Activated CD8-positive, alpha-beta T cell treated with anti-CD3 and anti-CD28 coated beads for 36 hours (primary cell): ENCODE results near the gene LTC4S. TPM values are rescaled to one million over a fixed set of nuclear protein-coding genes. Genes with fewer than 3 reads are reported as not detected.
A peak's percentile ranks its signal among the peaks of the same experiment; 100 is the strongest.

Experiments
- ATAC-seq: fragments of 200-7000 bp; cut with Tn5 transposase; one replicate; pipeline ENCODE4 v1.10.0; 2021; ENCODE audit warnings: mild to moderate bottlenecking, moderate library complexity
- CTCF ChIA-PET: fragments of 350-600 bp; sonication (Branson Sonifier 250); formaldehyde crosslinking; loops from one replicate; lab custom pipeline; 2021; ENCODE audit warnings: antibody characterized with exemption; lab: Charles Lee
- POLR2A ChIA-PET: fragments of 350-600 bp; sonication (Branson Sonifier 250); formaldehyde crosslinking; loops from one replicate; lab custom pipeline; 2021; ENCODE audit warnings: antibody characterized with exemption; lab: Charles Lee
- DNase-seq: peaks from one replicate; pipeline ENCODE4 v3.0.0-alpha.2; 2020
- H3K27ac Mint-ChIP-seq: one replicate; pipeline ENCODE4 v1.8.0; 2021; ENCODE audit warnings: mild to moderate bottlenecking, mixed read lengths
- H3K27me3 Mint-ChIP-seq: one replicate; pipeline ENCODE4 v1.8.0; 2021; ENCODE audit warnings: mixed read lengths
- H3K36me3 Mint-ChIP-seq: one replicate; pipeline ENCODE4 v1.8.0; 2021; ENCODE audit warnings: low read depth, mixed read lengths
- H3K4me1 Mint-ChIP-seq: one replicate; pipeline ENCODE4 v1.8.0; 2021; ENCODE audit warnings: low read depth, mixed read lengths
- H3K4me3 Mint-ChIP-seq: one replicate; pipeline ENCODE4 v1.8.0; 2021; ENCODE audit warnings: mild to moderate bottlenecking, moderate library complexity, mixed read lengths
- H3K9me3 Mint-ChIP-seq: one replicate; pipeline ENCODE4 v1.8.0; 2021; ENCODE audit warnings: mixed read lengths
- intact Hi-C: fragments of 100-400 bp; cut with micrococcal nuclease; formaldehyde crosslinking; loops from one replicate; pipeline ENCODE4 v1.10.0; 2022
- total RNA-seq, 2 experiments: library from RNA; stranded (reverse); gene quantifications; one replicate each; pipeline ENCODE4 v1.2.3, GENCODE V29; 2021
- TF ChIP-seq, protein P1 (sequence below): fragments of 200-600 bp; IDR thresholded peaks from one replicate; pipeline ENCODE4 v1.8.0; 2022; ENCODE audit warnings: antibody characterized with exemption, mild to moderate bottlenecking

Gene LTC4S
- total RNA-seq, 2 experiments from 2014 or later, result 1.3 TPM; not detected in 1

DNA sequence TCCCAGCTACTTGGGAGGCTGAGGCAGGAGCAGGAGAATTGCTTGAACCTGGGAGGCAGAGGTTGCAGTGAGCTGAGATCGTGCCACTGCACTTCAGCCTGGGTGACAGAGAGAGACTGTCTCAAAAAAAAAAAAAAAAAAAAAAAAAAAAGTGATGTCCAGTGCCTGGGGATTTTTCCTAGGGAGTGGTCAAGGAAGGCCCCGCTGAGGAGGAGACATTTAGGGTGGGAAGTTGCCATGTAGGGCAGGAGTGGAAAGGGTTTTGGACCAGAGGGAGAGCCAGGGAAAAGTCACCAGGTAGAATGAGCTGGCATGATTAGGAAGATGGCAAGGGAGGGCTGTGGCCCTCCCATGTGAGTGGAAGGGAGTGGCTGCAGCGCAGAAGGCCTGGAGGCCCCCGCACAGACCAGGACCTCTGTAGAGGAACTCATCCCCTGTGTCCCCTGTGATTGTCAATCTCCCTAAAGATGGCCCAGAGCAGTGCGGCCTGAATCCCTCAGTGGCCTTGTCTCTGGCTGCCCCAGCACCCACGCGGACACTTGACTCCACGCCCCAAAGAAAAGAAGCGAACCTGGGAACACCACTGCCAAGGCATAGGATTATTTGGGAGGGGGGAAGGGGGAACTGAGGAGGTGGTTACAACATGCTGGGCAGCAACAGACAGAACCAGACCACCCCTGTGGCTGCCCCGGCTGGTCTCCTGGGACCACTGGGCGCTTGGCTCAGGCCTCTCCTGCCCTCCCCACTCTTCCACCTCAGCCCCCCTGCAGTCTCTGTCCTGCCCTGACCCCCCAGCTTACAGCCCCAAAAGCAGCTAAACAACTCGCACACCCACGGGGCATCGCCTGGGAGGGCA is 24.3 kb downstream of the LTC4S start:
- CTCF ChIA-PET, result interaction anchor here (2.6 kb wide), 1 partner anchor 16 kb away, joined by 9 read pairs; no protein-coding TSS in a partner anchor
- POLR2A ChIA-PET, result interaction anchor here (0.6 to 3.0 kb wide), 3 partner anchors 10 to 277 kb away, joined by 3 to 16 read pairs (median 4); no protein-coding TSS in a partner anchor
- no peak for ATAC-seq
- DNase-seq, result no peak
- TF ChIP-seq, protein P1, sequence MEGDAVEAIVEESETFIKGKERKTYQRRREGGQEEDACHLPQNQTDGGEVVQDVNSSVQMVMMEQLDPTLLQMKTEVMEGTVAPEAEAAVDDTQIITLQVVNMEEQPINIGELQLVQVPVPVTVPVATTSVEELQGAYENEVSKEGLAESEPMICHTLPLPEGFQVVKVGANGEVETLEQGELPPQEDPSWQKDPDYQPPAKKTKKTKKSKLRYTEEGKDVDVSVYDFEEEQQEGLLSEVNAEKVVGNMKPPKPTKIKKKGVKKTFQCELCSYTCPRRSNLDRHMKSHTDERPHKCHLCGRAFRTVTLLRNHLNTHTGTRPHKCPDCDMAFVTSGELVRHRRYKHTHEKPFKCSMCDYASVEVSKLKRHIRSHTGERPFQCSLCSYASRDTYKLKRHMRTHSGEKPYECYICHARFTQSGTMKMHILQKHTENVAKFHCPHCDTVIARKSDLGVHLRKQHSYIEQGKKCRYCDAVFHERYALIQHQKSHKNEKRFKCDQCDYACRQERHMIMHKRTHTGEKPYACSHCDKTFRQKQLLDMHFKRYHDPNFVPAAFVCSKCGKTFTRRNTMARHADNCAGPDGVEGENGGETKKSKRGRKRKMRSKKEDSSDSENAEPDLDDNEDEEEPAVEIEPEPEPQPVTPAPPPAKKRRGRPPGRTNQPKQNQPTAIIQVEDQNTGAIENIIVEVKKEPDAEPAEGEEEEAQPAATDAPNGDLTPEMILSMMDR, result no peak
- intact Hi-C loops, result no loop called here
- H3K9me3 Mint-ChIP-seq, result no peaks in the 10 kb centered on the region
- peak overlapping the region; percentile 78 for H3K4me3 Mint-ChIP-seq
- H3K36me3 Mint-ChIP-seq, result peaks cover 20% of the 10 kb centered on the region
- peak overlapping the region; percentile 83 for H3K27ac Mint-ChIP-seq
- peaks cover 35% of the 10 kb centered on the region for H3K4me1 Mint-ChIP-seq
- H3K27me3 Mint-ChIP-seq, result no peaks in the 10 kb centered on the region

DNA sequence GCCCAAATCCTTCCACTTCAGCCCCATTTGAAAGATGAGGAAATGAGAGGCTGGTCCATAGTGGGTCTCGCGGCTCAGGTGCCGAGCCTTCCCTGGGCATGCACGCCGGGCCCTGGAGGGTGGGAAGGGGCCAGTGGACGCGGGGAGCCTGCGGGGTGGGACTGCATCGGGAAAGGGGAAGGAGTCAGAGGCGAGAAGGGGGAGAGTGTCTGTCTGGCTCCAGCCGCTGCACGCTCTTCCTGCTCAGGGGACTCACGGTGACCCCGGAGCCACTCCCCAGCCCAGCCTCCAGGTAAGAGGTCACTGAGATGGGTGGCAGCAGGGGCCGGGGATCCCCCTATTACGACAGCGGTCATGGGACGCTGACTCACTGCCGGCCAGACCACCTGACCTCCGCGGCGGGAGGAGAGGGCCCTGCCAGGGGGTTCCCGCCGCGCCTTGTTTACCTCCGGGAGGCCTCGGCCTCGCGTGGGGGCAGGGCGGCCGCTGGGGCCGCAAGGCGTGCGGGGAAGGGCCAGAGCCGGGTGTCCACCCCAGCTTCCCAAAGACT is 25.0 kb downstream of the LTC4S start:
- ATAC-seq (peak; percentile 71), DNase-seq (peak; percentile 96)
- Mint-ChIP-seq H3K9me3 (no peaks in the 10 kb centered on the region), H3K36me3 (peaks cover 23% of the 10 kb centered on the region), H3K27ac (peak overlapping the region; percentile 83), H3K4me3 (peak overlapping the region; percentile 78), H3K27me3 (no peaks in the 10 kb centered on the region), H3K4me1 (peaks cover 39% of the 10 kb centered on the region)
- POLR2A ChIA-PET, result interaction anchor here (1.0 to 4.1 kb wide), 5 partner anchors 10 to 198 kb away, joined by 3 to 25 read pairs (median 4); partner anchors contain the start of gene MGAT4B
- CTCF ChIA-PET, result interaction anchor here (1.7 to 2.6 kb wide), 2 partner anchors 17 to 56 kb away, joined by 3 to 9 read pairs; no protein-coding TSS in a partner anchor
- TF ChIP-seq, protein P1, result no peak
- intact Hi-C loops, result no loop called here

DNA sequence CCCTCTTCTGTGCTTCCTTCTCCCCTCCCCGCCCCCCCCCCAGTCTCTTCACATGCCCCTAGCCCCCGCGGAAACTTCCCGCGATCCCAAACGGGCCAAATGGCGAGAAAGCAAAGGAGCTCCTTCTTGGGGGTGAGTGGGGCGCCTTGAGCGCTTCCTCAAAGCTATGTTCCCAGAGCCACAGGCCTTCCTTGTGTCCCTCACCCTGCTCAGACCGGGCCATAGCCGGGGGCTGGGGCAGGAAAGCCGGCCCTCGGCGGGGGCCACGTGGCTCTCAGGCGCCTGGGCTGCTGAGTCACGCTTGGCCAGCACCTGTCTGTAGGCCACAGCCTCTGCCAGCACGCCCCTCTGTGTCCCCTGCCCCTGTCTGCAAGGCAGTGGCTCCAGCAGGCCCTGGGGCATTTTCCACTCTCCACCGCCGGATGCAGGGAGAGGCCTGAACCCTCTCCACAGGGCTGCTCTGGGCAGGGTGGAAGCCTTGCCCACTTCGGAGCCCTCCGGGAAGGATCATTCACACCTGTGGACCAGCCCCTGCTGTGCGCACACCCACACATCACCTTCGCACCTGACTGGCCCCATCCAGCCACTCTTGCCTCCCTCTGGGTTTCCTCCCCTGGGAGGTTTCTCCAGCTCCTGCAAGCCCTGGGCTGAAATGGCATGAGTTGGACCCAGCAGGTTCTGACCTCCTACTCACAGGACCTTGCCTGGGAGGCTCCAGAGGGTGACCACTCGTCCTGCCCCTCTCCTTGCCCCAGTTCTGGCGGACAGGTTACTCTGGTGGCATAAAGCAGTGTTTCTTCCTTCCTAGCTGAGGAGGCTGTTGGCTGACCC is 25.7 kb downstream of the LTC4S start:
- TF ChIP-seq, protein P1, result no peak
- DNase-seq, result peak; percentile 68
- peak; percentile 17 for ATAC-seq
- CTCF ChIA-PET, result interaction anchor here (1.2 to 1.7 kb wide), 4 partner anchors 8 to 56 kb away, joined by 3 to 7 read pairs (median 4); no protein-coding TSS in a partner anchor
- H3K36me3 Mint-ChIP-seq, result peaks cover 25% of the 10 kb centered on the region
- peak overlapping the region; percentile 92 for H3K27ac Mint-ChIP-seq
- no peaks in the 10 kb centered on the region for H3K27me3 Mint-ChIP-seq
- POLR2A ChIA-PET, result interaction anchor here (1.0 to 4.1 kb wide), 8 partner anchors 9 to 198 kb away, joined by 3 to 25 read pairs (median 4); partner anchors contain the start of genes HNRNPH1 and MGAT4B
- peak overlapping the region; percentile 94 for H3K4me3 Mint-ChIP-seq
- H3K4me1 Mint-ChIP-seq, result peaks cover 40% of the 10 kb centered on the region
- H3K9me3 Mint-ChIP-seq, result no peaks in the 10 kb centered on the region
- intact Hi-C loops, result no loop called here

DNA sequence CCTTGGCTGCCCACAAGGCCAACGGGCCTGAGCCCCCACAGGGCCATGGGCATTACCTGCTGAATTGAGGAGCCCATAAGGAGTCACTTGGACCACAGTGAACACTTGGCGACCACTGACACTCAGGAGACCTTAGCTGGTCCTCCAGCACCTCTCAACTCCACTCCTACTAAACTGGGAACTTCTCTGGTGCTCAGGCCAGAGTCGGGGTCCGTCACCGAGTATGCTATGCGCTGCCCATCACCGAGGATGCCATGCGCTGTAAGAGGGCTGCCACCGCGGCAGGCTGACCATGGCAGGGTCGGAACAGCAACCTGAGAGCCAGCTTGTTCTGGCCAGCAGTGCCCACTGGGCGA is 26.3 kb downstream of the LTC4S start:
- H3K4me1 Mint-ChIP-seq, result peaks cover 43% of the 10 kb centered on the region
- no peaks in the 10 kb centered on the region for H3K9me3 Mint-ChIP-seq

More for the DNA sequence above, 26.3 kb downstream of the LTC4S start:
- H3K36me3 Mint-ChIP-seq, result peaks cover 29% of the 10 kb centered on the region
- ATAC-seq, result no peak
- no peak for DNase-seq
- intact Hi-C loops, result no loop called here
- TF ChIP-seq, protein P1, result no peak
- no peaks in the 10 kb centered on the region for H3K27me3 Mint-ChIP-seq
- ChIA-PET POLR2A (interaction anchor here (1.1 to 4.1 kb wide), 6 partner anchors 8 to 197 kb away, joined by 4 to 25 read pairs (median 6); partner anchors contain the start of genes HNRNPH1 and MGAT4B), CTCF (interaction anchor here (1.2 to 1.7 kb wide), 4 partner anchors 8 to 57 kb away, joined by 3 to 7 read pairs (median 4); no protein-coding TSS in a partner anchor)
- peak overlapping the region; percentile 92 for H3K27ac Mint-ChIP-seq
- H3K4me3 Mint-ChIP-seq, result peak overlapping the region; percentile 94
